AG10803 (cell line): Measurements from ENCODE around the gene TERT.

ENCODE experiments used
- DNase-seq: peaks from one replicate; pipeline ENCODE4 v3.0.0; 2010; ENCODE audit warnings: low read depth
- H3K4me3 ChIP-seq: 2 replicates; pipeline ENCODE4 v1.5.1; 2011; ENCODE audit warnings: mild to moderate bottlenecking, low read length, control low read depth
- CTCF ChIP-seq: conservative IDR thresholded peaks from 2 replicates; pipeline ENCODE4 v1.5.1; 2011; ENCODE audit warnings: mild to moderate bottlenecking, low read length, control low read depth, inconsistent platforms

TERT gene

DNA sequence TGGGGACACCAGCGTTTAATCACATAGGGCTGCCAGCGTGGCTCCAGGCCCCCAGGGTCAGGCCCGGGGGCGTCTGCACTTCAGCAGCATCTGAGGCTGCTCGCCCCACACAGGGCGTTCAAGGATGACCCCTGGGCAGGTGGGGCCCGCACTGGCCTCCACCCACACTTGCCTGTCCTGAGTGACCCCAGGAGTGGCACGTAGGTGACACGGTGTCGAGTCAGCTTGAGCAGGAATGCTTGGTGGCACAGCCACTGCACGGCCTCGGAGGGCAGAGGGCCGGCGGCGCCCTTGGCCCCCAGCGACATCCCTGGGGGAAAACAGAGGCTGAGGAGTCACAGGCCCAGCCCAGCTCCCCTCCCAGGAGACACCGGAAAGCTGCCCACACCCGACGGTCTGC, 40.7 kb downstream of the TERT start:
- H3K4me3 ChIP-seq, result no peak overlapping the region
- no peak for TF ChIP-seq CTCF
- no peak for DNase-seq

DNA sequence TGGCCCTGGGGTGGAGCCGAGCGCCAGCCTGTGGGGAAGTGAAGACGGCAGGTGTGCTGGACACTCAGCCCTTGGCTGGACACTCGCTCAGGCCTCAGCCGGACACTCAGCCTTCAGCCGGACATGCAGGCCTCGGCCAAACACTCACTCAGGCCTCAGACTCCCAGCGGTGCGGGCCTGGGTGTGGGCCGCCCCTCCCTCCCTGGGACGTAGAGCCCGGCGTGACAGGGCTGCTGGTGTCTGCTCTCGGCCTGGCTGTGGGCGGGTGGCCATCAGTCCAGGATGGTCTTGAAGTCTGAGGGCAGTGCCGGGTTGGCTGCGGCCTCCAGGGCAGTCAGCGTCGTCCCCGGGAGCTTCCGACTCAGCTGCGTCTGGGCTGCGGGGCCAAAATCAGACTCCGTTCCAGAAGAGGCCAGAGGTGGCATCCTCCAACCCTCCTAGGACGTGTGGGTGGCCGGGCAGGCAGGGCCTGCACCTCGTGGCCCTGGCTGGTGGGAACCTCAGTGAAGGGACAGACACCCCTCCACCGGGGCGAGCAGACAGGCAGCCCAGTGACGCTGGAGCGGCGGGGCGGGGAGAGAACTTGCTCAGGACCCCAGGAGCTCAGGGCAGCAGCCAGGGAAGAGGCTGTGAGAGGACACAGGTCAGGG, 41.3 kb downstream of the TERT start:
- TF ChIP-seq CTCF, result no peak
- no peak for DNase-seq
- no peak overlapping the region for H3K4me3 ChIP-seq

- no peak overlapping the region for H3K4me3 ChIP-seq
- no peak for DNase-seq
- TF ChIP-seq CTCF, result no peak
These were observed 42.2 kb downstream of the TERT start for GRCh38 chr5:1252681-1253080.

GRCh38 chr5:1251678-1252580, 42.9 kb downstream of the TERT start:
- TF ChIP-seq CTCF, result no peak
- DNase-seq, result no peak
- no peak overlapping the region for H3K4me3 ChIP-seq

DNA sequence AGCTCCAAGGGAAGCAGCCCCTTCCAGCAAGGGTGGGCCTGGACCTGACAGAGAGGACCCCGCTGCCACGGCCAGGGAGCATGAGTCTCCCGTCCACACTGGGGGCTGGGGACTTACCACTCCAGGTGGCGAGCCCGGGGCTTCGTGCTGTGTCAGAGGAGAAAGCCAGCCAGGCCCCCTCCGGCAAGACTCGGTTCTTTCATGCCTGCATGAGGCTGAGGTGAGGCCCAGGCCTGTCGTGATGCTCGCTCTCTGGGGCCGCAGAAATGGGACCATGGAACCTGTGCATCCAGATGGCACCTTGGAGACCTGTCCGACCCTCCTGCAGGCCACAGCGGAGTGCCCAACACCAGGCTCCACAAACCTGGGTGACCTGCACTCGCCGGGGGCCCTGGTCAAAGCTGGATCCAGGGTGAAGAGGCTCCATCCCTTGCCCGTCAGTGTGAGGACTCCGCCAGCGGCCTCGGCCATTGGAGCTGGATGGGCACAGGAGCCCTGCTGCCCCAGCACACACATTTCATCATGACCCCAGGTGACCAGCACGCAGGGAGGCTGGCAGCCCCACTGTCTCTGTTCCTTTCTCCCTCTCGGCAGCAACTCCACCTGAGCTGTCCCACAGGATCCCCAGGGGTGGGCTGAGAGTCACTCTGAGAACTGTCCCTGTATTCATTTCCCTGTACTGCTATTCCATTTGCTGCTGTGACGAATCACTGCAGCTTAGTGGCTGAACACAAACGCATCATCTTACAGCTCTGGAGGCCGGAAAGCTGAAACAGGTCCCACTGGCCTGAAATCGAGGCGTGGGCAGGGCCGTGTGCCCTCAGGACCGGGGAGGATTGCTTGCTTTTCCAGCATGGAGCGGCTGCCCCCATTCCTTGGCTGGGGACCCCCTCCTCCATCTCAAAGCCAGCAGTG, 45.2 kb downstream of the TERT start:
- DNase-seq, result no peak
- no peak overlapping the region for H3K4me3 ChIP-seq
- TF ChIP-seq CTCF, result no peak

- no peak for DNase-seq
- no peak overlapping the region for H3K4me3 ChIP-seq
- TF ChIP-seq CTCF, result no peak
These were observed 47.1 kb downstream of the TERT start for GRCh38 chr5:1247811-1248210.
